K562 (cell line): ENCODE results near the gene ZNF692. TPM values are rescaled to one million over a fixed set of nuclear protein-coding genes. Genes with fewer than 3 reads are reported as not detected.
A peak's percentile ranks its signal among the peaks of the same experiment; 100 is the strongest.

Experiments
- ATAC-seq: fragments of 200-7000 bp; cut with Tn5 transposase; 3 replicates; pipeline ENCODE4 v1.9.1; 2020; ENCODE audit warnings: moderate library complexity
- BruUV-seq: library from RNA; stranded (reverse); fragments of 400-500 nt; replicated peaks from 2 replicates; lab custom pipeline; 2021; lab: Mats Ljungman, UMichigan
- CTCF ChIA-PET: fragments of 300-600 bp; formaldehyde crosslinking; extraction: SDS; loops from one replicate; lab custom pipeline; 2021; ENCODE audit warnings: low intra/inter-chr PET ratio; lab: Yijun Ruan, JAX
- POLR2A ChIA-PET: fragments of 300-600, 350-650 bp; sonication (Branson Sonifier 250); formaldehyde crosslinking; extraction: SDS; loops from one replicate; lab custom pipeline; 2021; ENCODE audit warnings: antibody characterized with exemption, inconsistent platforms; lab: Yijun Ruan, JAX
- DNase-seq, 4 experiments: peaks; one replicate each; pipeline versions ENCODE4 v3.0.0 to v3.0.0-alpha.2; 2011 to 2018; ENCODE audit warnings: low spot score in 3 of 4, mixed read lengths in 3 of 4; ENCODE audit errors: extremely low read depth in 1 of 4
- FAIRE-seq: peaks from 2 replicates; lab custom pipeline; 2011; peaks lifted over from hg19 to GRCh38; lab: Jason Lieb, UNC
- H2AFZ ChIP-seq: 2 replicates; pipeline ENCODE4 v1.6.0; 2011; ENCODE audit warnings: low read depth, low read length, control low read depth, inconsistent platforms
- H3K27ac ChIP-seq: fragments of 200-600 bp; 3 replicates; pipeline ENCODE4 v1.8.0; 2011; ENCODE audit warnings: low read depth, mild to moderate bottlenecking, control low read depth, inconsistent platforms, low read length, moderate library complexity, mixed read lengths; ENCODE audit errors: extremely low read depth
- H3K27me3 ChIP-seq, 2 experiments: fragments of 300-600 bp in 1 of 2; 2 replicates in 1 of 2; 3 replicates in 1 of 2; pipeline versions ENCODE4 v1.6.0 to v1.8.0; 2011; ENCODE audit warnings: inconsistent platforms in 2 of 2, low read length in 2 of 2, mild to moderate bottlenecking in 1 of 2, mixed read lengths in 1 of 2, moderate library complexity in 1 of 2; ENCODE audit not compliant: control insufficient read depth in 2 of 2, insufficient read depth in 2 of 2
- H3K36me3 ChIP-seq: fragments of 300-600 bp; 3 replicates; pipeline ENCODE4 v1.8.0; 2011; ENCODE audit warnings: mild to moderate bottlenecking, low read length, inconsistent platforms; ENCODE audit not compliant: control insufficient read depth, insufficient read depth
- H3K4me1 ChIP-seq, 2 experiments: fragments of 200-600 bp in 1 of 2; replicated peaks in 1 of 2; 2 replicates in 1 of 2; 3 replicates in 1 of 2; pipeline versions ENCODE4 v1.5.1 to v1.8.0; 2011; ENCODE audit warnings: inconsistent platforms in 2 of 2, low read length in 2 of 2, mild to moderate bottlenecking in 1 of 2, mixed read lengths in 1 of 2, moderate library complexity in 1 of 2; ENCODE audit not compliant: control insufficient read depth in 2 of 2, insufficient read depth in 2 of 2
- H3K4me2 ChIP-seq: 2 replicates; pipeline ENCODE4 v1.6.1; 2011; ENCODE audit warnings: low read length, control low read depth, inconsistent platforms, mixed read lengths; ENCODE audit not compliant: insufficient read depth
- H3K4me3 ChIP-seq: fragments of 200-600 bp; sonication (generic), shearing (Covaris generic); 2 replicates; pipeline ENCODE4 v1.5.1; 2016; ENCODE audit warnings: control low read depth, inconsistent platforms
- H3K79me2 ChIP-seq: fragments of 200-600 bp; 3 replicates; pipeline ENCODE4 v1.8.0; 2011; ENCODE audit warnings: low read length, inconsistent platforms; ENCODE audit not compliant: control insufficient read depth, insufficient read depth
- H3K9ac ChIP-seq, 2 experiments: 2 replicates each; pipeline versions ENCODE4 v1.6.0 to v1.6.1; 2011; ENCODE audit warnings: low read depth in 2 of 2, low read length in 2 of 2, control low read depth in 1 of 2, inconsistent platforms in 1 of 2, mild to moderate bottlenecking in 1 of 2, mixed read lengths in 1 of 2; ENCODE audit not compliant: insufficient read depth in 1 of 2
- H3K9me1 ChIP-seq: one replicate; pipeline ENCODE4 v1.6.0; 2011; ENCODE audit warnings: inconsistent platforms, mild to moderate bottlenecking, low read length, moderate library complexity; ENCODE audit not compliant: control insufficient read depth, insufficient read depth
- H3K9me3 ChIP-seq: replicated peaks from 2 replicates; pipeline ENCODE4 v1.5.1; 2011; ENCODE audit warnings: low read depth, low read length, inconsistent platforms; ENCODE audit not compliant: control insufficient read depth, insufficient read depth
- H4K20me1 ChIP-seq: replicated peaks from 2 replicates; pipeline ENCODE4 v1.6.1; 2011; ENCODE audit warnings: low read length, inconsistent platforms, mixed read lengths; ENCODE audit not compliant: control insufficient read depth, insufficient read depth
- FOXA1 ChIP-seq: fragments of 450-650 bp; IDR thresholded peaks from 2 replicates; pipeline ENCODE4 v1.6.1; 2016; ENCODE audit warnings: mild to moderate bottlenecking, borderline replicate concordance
- MED1 ChIP-seq: sonication (generic); formaldehyde crosslinking; IDR thresholded peaks from 2 replicates; pipeline ENCODE4 v1.8.1; 2023; ENCODE audit warnings: missing genetic modification reagents, borderline replicate concordance
- POLR2AphosphoS5 ChIP-seq: IDR thresholded peaks from 2 replicates; pipeline ENCODE4 v1.6.1; 2011; ENCODE audit warnings: mild to moderate bottlenecking, low read depth, low read length, moderate library complexity; ENCODE audit not compliant: control insufficient read depth, insufficient read depth
- POLR2G ChIP-seq: fragments of 200-400 bp; formaldehyde crosslinking; IDR thresholded peaks from 2 replicates; pipeline ENCODE4 v1.6.1; 2017; ENCODE audit warnings: low read depth, mild to moderate bottlenecking, antibody characterized with exemption, low read length, moderate library complexity
- PREB ChIP-seq: sonication (generic); formaldehyde crosslinking; IDR thresholded peaks from 2 replicates; pipeline ENCODE4 v1.8.1; 2023; ENCODE audit warnings: mild to moderate bottlenecking, missing genetic modification reagents
- TFAP4 ChIP-seq: sonication (generic); formaldehyde crosslinking; IDR thresholded peaks from 2 replicates; pipeline ENCODE4 v1.8.0; 2022; ENCODE audit warnings: missing genetic modification reagents, mild to moderate bottlenecking, moderate library complexity, borderline replicate concordance
- ZNF586 ChIP-seq: fragments of 450-650 bp; formaldehyde crosslinking; conservative IDR thresholded peaks from 2 replicates; pipeline ENCODE4 v1.4.0; 2020; ENCODE audit warnings: mild to moderate bottlenecking, moderate library complexity
- WGBS: fragments of 100-300 bp; shearing (Covaris generic); methylation state at CpG from one replicate; pipeline ENCODE4 v1.1.6; 2016; ENCODE audit warnings: low coverage, mixed read lengths; ENCODE audit not compliant: insufficient coverage; ENCODE audit errors: missing lambda C conversion rate; 5-methylcytosine and 5-hydroxymethylcytosine counted together
- in situ Hi-C: fragments of 300-500 bp; cut with MboI; formaldehyde crosslinking; loops from 4 replicates; pipeline ENCODE4 v1.15.0; 2018; ENCODE audit warnings: inconsistent platforms, mixed read lengths
- intact Hi-C: fragments of 100-400 bp; cut with micrococcal nuclease; formaldehyde crosslinking; loops from 2 replicates; pipeline ENCODE4 v1.14.2; 2022
- polyA plus RNA-seq, 8 experiments: library from polyadenylated mRNA; depleted of rRNA in 4 of 8; stranded (reverse) in 5 of 8; unstranded in 3 of 8; fragments of >200 nt; fragmentation: Nextera tagmentation in 2 of 8; fragmentation: Illumina TruSeq in 1 of 8; extraction: Ambion mirVana in 2 of 8; extraction: Trizol in 1 of 8; gene quantifications; 2 replicates each; pipeline versions ENCODE4 v1.2.1 to v1.2.3, GENCODE V29; 2011 to 2014; ENCODE audit warnings: inconsistent platforms in 1 of 8, missing spikeins in 1 of 8
- total RNA-seq, 7 experiments: library from RNA; depleted of rRNA in 6 of 7; stranded (reverse); fragments of >200 nt in 6 of 7; fragmentation: Illumina TruSeq in 2 of 7; extraction: Trizol in 2 of 7; gene quantifications; 2 replicates each; pipeline versions ENCODE4 v1.2.1 to v1.2.3, GENCODE V29; 2011 to 2021; ENCODE audit warnings: low replicate concordance in 1 of 7

ZNF692 gene
- total and polyA plus RNA-seq, 9 of the 15 experiments (the other 6 are each of a cell fraction or from before 2014, with no cell fraction given) = 8.4 to 143 (median 55.9) TPM

- Histone ChIP-seq H3K9ac (peak overlapping the region in 1 of 2 experiments; percentile 55; a peak in 2 of 4 replicates), H3K79me2 (peaks cover 4% of the 10 kb centered on the region; the same call in 1 of the 3 replicates), H3K9me3 (no peaks in the 10 kb centered on the region), H4K20me1 (0 out of 2 replicates have a peak, but pooled peaks cover 9% of the 10 kb centered on the region), H3K36me3 (peaks cover 63% of the 10 kb centered on the region), H3K27me3 (no peaks in the 10 kb centered on the region), H3K4me3 (no peak overlapping the region), H3K9me1 (no peaks in the 10 kb centered on the region), H3K4me1 (peaks cover 0 to 6% of the 10 kb centered on the region in 2 experiments; a peak in 2 of 5 replicates), H2AFZ (no peak overlapping the region), H3K4me2 (no peak overlapping the region), H3K27ac (no peak overlapping the region)
- in situ Hi-C loops = no loop called here
- WGBS = 84% methylated on average over 16 of the region's 16 CpGs
- peak in 2 of 4 experiments; percentile 6 to 8 for DNase-seq
- intact Hi-C loops = no loop called here
- ChIA-PET CTCF (interaction anchor here (0.8 kb wide), 1 partner anchor 411 kb away, joined by 3 read pairs; no protein-coding TSS in a partner anchor), POLR2A (interaction anchor here (0.5 to 1.1 kb wide), 3 partner anchors 10 to 64 kb away, joined by 3 to 4 read pairs (median 3); partner anchors contain the start of gene SH3BP5L)
- BruUV-seq = no TSS peak
- ATAC-seq = no peak
- no peak for TF ChIP-seq POLR2AphosphoS5
- 0 out of 2 replicates have a peak, but pooled peaks have one; percentile 15 for TF ChIP-seq POLR2G
- no peak for TF ChIP-seq TFAP4 (CRISPR knock-in tag)
- TF ChIP-seq ZNF586 (CRISPR knock-in tag) = no peak
- TF ChIP-seq MED1 (CRISPR knock-in tag) = no peak
- no peak for TF ChIP-seq FOXA1
- TF ChIP-seq PREB = no peak
- FAIRE-seq = no peak
Observed at GRCh38 chr1:248814351-248814750, 44.5 kb downstream of the ZNF692 start.
